HEK293 (cell line): ENCODE results near the gene PSEN2.
"Not testable (repeated sequence)": the region's sequence is repeated elsewhere in the genome, so short reads cannot be mapped to it uniquely, and the experiment has no call there.

Source experiments
- CTCF ChIA-PET: fragments of 350-600 bp; formaldehyde crosslinking; extraction: SDS; loops from one replicate; lab custom pipeline; 2021; ENCODE audit warnings: antibody characterized with exemption; lab: Yijun Ruan, JAX
- POLR2A ChIA-PET: fragments of 300-600 bp; formaldehyde crosslinking; extraction: SDS; loops from one replicate; lab custom pipeline; 2020; ENCODE audit warnings: antibody characterized with exemption, inconsistent platforms; lab: Yijun Ruan, JAX
- H3K27ac ChIP-seq: fragments of 200-500 bp; sonication (Bioruptor generic); 2 replicates; pipeline ENCODE4 v1.5.1; 2014; ENCODE audit warnings: low read depth, low read length, control low read depth, inconsistent platforms; ENCODE audit errors: extremely low read depth
- H3K36me3 ChIP-seq, 2 experiments: fragments of 200-500 bp in 1 of 2; sonication (Bioruptor generic) in 1 of 2; 1 replicate in 1 of 2; 2 replicates in 1 of 2; pipeline ENCODE4 v1.5.1; 2014 to 2017; ENCODE audit warnings: inconsistent platforms in 2 of 2, low read length in 2 of 2; ENCODE audit not compliant: control insufficient read depth in 2 of 2, insufficient read depth in 1 of 2
- H3K4me1 ChIP-seq: fragments of 200-500 bp; sonication (Bioruptor generic); 2 replicates; pipeline ENCODE4 v1.5.1; 2014; ENCODE audit warnings: mild to moderate bottlenecking, low read length, inconsistent platforms; ENCODE audit not compliant: control insufficient read depth, insufficient read depth
- H3K4me3 ChIP-seq: 2 replicates; pipeline ENCODE4 v1.5.1; 2011; ENCODE audit warnings: low read depth, mild to moderate bottlenecking, control low read depth, low read length, moderate library complexity
- H3K9me3 ChIP-seq: fragments of 200-500 bp; sonication (Bioruptor generic); 2 replicates; pipeline ENCODE4 v1.5.1; 2014; ENCODE audit warnings: low read depth, low read length, inconsistent platforms; ENCODE audit not compliant: control insufficient read depth, insufficient read depth
- ZFP41 ChIP-seq: fragments of 450-650 bp; formaldehyde crosslinking; IDR thresholded peaks from 2 replicates; pipeline ENCODE4 v1.5.1; 2016; ENCODE audit warnings: missing biosample characterization, missing genetic modification characterization, borderline replicate concordance
- ZNF112 ChIP-seq: fragments of 450-650 bp; formaldehyde crosslinking; IDR thresholded peaks from 2 replicates; pipeline ENCODE4 v1.5.0; 2017; ENCODE audit warnings: missing biosample characterization, missing genetic modification characterization
- ZNF146 ChIP-seq: fragments of 450-650 bp; formaldehyde crosslinking; IDR thresholded peaks from 2 replicates; pipeline ENCODE4 v1.5.1; 2016; ENCODE audit warnings: missing biosample characterization, missing genetic modification characterization
- ZNF280D ChIP-seq: fragments of 450-650 bp; formaldehyde crosslinking; IDR thresholded peaks from 2 replicates; pipeline ENCODE4 v1.5.1; 2016; ENCODE audit warnings: missing biosample characterization, missing genetic modification characterization
- ZNF394 ChIP-seq: fragments of 450-650 bp; formaldehyde crosslinking; IDR thresholded peaks from 2 replicates; pipeline ENCODE4 v1.5.1; 2016; ENCODE audit warnings: missing biosample characterization, missing genetic modification characterization, mild to moderate bottlenecking, moderate library complexity, borderline replicate concordance
- ZNF48 ChIP-seq: fragments of 450-650 bp; formaldehyde crosslinking; IDR thresholded peaks from 2 replicates; pipeline ENCODE4 v1.5.1; 2016; ENCODE audit warnings: missing biosample characterization, missing genetic modification characterization
- ZSCAN30 ChIP-seq: fragments of 450-650 bp; IDR thresholded peaks from 2 replicates; pipeline ENCODE4 v1.5.1; 2018; ENCODE audit warnings: missing biosample characterization, mild to moderate bottlenecking, missing genetic modification characterization, moderate library complexity
- TF ChIP-seq, protein P1 (sequence below): fragments of 450-650 bp; formaldehyde crosslinking; IDR thresholded peaks from 2 replicates; pipeline ENCODE4 v1.5.0; 2017; ENCODE audit warnings: missing biosample characterization, missing genetic modification characterization, borderline replicate concordance
- TF ChIP-seq, protein P2 (sequence below): fragments of 450-650 bp; formaldehyde crosslinking; IDR thresholded peaks from 2 replicates; pipeline ENCODE4 v1.5.1; 2016; ENCODE audit warnings: missing biosample characterization, missing genetic modification characterization

Gene PSEN2

DNA sequence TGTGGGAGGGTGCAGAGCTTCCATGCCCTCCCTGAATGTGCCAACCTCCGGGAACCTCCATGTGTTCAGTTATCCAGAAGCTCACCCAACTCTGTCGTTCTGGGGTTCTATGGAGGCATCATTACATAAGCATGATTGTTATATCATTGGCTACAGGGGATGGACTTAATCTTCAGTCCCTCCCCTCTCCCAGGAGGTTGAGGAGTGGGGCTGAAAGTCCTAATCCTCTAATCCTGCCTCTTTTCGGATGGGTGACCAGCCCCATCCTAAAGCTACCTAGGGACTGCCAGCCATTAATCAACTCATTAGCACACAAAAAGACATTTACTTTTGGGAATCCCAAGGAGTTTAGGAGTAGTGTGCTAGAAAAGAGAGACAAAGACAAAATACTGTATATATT is 32.0 kb upstream of the PSEN2 start (continued):
- TF ChIP-seq ZFP41 = no peak

- CTCF ChIA-PET = no interaction called here
- H3K4me3 ChIP-seq = no peak overlapping the region
- no peaks in the 10 kb centered on the region for H3K4me1 ChIP-seq
- POLR2A ChIA-PET = no interaction called here
- TF ChIP-seq, protein P1, sequence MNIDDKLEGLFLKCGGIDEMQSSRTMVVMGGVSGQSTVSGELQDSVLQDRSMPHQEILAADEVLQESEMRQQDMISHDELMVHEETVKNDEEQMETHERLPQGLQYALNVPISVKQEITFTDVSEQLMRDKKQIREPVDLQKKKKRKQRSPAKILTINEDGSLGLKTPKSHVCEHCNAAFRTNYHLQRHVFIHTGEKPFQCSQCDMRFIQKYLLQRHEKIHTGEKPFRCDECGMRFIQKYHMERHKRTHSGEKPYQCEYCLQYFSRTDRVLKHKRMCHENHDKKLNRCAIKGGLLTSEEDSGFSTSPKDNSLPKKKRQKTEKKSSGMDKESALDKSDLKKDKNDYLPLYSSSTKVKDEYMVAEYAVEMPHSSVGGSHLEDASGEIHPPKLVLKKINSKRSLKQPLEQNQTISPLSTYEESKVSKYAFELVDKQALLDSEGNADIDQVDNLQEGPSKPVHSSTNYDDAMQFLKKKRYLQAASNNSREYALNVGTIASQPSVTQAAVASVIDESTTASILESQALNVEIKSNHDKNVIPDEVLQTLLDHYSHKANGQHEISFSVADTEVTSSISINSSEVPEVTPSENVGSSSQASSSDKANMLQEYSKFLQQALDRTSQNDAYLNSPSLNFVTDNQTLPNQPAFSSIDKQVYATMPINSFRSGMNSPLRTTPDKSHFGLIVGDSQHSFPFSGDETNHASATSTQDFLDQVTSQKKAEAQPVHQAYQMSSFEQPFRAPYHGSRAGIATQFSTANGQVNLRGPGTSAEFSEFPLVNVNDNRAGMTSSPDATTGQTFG (tag by site-specific recombination) = no peak
- H3K36me3 ChIP-seq = no peaks in the 10 kb centered on the region
- no peaks in the 10 kb centered on the region for H3K9me3 ChIP-seq
- H3K27ac ChIP-seq = no peak overlapping the region
These were observed 24.8 kb upstream of the PSEN2 start for GRCh38 chr1:226845624-226846023.

DNA sequence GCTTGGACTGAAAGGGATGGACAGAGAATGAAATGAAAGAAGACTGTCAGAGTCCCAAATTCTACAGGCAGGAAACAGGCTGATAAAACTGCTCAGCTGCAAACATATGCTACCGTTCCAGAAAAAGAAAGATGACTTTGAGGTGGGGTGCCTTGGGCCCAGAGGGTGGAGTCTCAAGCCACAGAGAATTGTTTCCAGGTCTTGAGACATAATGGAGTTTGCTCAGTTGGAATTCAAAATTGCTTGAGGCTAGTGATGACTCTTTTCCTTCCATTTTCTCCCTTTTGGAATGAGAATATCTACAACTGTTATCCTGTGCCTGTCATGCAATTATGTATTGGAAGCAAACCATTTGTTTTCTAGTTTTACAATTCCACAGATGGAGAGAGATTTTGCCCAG is 23.6 kb upstream of the PSEN2 start:
- Histone ChIP-seq H3K36me3 (no peaks in the 10 kb centered on the region), H3K27ac (no peak overlapping the region), H3K4me3 (no peak overlapping the region), H3K9me3 (no peaks in the 10 kb centered on the region)
- CTCF ChIA-PET = no interaction called here
- no peak for TF ChIP-seq ZSCAN30
- TF ChIP-seq, all 188 proteins: peak for 0
- H3K4me1 ChIP-seq = no peaks in the 10 kb centered on the region
- POLR2A ChIA-PET = no interaction called here

DNA sequence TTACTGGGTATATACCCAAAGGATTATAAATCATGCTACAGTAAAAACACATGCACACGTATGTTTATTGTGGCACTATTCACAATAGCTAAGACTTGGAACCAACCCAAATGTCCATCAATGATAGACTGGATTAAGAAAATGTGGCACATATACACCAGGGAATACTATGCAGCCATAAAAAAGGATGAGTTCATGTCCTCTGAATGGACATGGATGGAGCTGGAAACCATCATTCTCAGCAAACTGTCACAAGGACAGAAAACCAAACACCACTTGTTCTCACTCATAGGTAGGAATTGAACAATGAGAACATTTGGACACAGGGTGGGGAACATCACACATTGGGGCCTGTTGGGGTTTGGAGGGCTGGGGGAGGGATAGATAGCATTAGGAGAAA is 15.9 kb upstream of the PSEN2 start:
- H3K36me3 ChIP-seq, H3K27ac ChIP-seq, H3K4me3 ChIP-seq, H3K4me1 ChIP-seq, H3K9me3 ChIP-seq, POLR2A ChIA-PET: not testable (repeated sequence)
- TF ChIP-seq ZNF280D (tag by site-specific recombination) (0 out of 2 replicates have a peak, but pooled peaks have one; percentile 24), ZNF146 (peak; percentile 84)
- CTCF ChIA-PET = interaction anchor here (0.6 kb wide), 1 partner anchor 94 kb away, joined by 4 read pairs; no protein-coding TSS in a partner anchor

- Histone ChIP-seq H3K4me3 (no peak overlapping the region), H3K27ac (no peak overlapping the region), H3K4me1 (no peaks in the 10 kb centered on the region), H3K9me3 (no peaks in the 10 kb centered on the region), H3K36me3 (no peaks in the 10 kb centered on the region)
- CTCF ChIA-PET = interaction anchor here (0.6 to 1.6 kb wide), 3 partner anchors 12 to 955 kb away, joined by 3 to 5 read pairs (median 3); no protein-coding TSS in a partner anchor
- POLR2A ChIA-PET = no interaction called here
- TF ChIP-seq ZNF394 (tag by site-specific recombination) (no peak), ZNF112 (tag by site-specific recombination) (no peak), ZNF48 (tag by site-specific recombination) (no peak)
- TF ChIP-seq, protein P2, sequence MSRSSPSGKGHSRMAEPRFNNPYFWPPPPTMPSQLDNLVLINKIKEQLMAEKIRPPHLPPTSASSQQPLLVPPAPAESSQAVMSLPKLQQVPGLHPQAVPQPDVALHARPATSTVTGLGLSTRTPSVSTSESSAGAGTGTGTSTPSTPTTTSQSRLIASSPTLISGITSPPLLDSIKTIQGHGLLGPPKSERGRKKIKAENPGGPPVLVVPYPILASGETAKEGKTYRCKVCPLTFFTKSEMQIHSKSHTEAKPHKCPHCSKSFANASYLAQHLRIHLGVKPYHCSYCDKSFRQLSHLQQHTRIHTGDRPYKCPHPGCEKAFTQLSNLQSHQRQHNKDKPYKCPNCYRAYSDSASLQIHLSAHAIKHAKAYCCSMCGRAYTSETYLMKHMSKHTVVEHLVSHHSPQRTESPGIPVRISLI (tag by site-specific recombination) = peak; percentile 61
These were observed 7.5 kb upstream of the PSEN2 start for GRCh38 chr1:226862890-226863289.
